IMR-90 (cell line): ENCODE measurements around the gene ATXN10. TPM values are rescaled to one million over a fixed set of nuclear protein-coding genes. Genes with fewer than 3 reads are reported as not detected.

Experiments
- ATAC-seq: fragments of 200-7000 bp; cut with Tn5 transposase; 2 replicates; pipeline ENCODE4 v1.9.1; 2020; ENCODE audit warnings: low read depth, mild to moderate bottlenecking, moderate library complexity
- BruUV-seq: library from RNA; stranded (reverse); fragments of 400-500 nt; replicated peaks from 2 replicates; lab custom pipeline; 2021; lab: Mats Ljungman, UMichigan
- CTCF ChIA-PET: fragments of 300-600 bp; formaldehyde crosslinking; extraction: SDS; loops from one replicate; lab custom pipeline; 2021; ENCODE audit warnings: antibody characterized with exemption; lab: Yijun Ruan, JAX
- POLR2A ChIA-PET: fragments of 300-600 bp; sonication (Branson Sonifier 250); formaldehyde crosslinking; loops from one replicate; lab custom pipeline; 2022; ENCODE audit warnings: antibody characterized with exemption; ENCODE audit not compliant: unreplicated experiment; lab: Charles Lee
- DNase-seq: peaks from one replicate; pipeline ENCODE4 v3.0.0; 2013
- H2AFZ ChIP-seq: replicated peaks from 2 replicates; pipeline ENCODE3; 2013; ENCODE audit warnings: low read length, mild to moderate bottlenecking; ENCODE audit not compliant: poor library complexity
- H2AK5ac ChIP-seq: 2 replicates; pipeline ENCODE4 v1.6.1; 2013; ENCODE audit warnings: low read depth, low read length, inconsistent platforms
- H2AK9ac ChIP-seq: replicated peaks from 2 replicates; pipeline ENCODE3; 2013; ENCODE audit warnings: mild to moderate bottlenecking, low read depth, low read length, moderate library complexity; ENCODE audit not compliant: poor library complexity
- H2BK120ac ChIP-seq: 2 replicates; pipeline ENCODE4 v1.6.1; 2013; ENCODE audit warnings: low read depth, low read length, inconsistent platforms
- H2BK15ac ChIP-seq: 3 replicates; pipeline ENCODE4 v1.6.1; 2013; ENCODE audit warnings: low read depth, low read length, inconsistent platforms
- H2BK20ac ChIP-seq: 2 replicates; pipeline ENCODE4 v1.6.1; 2013; ENCODE audit warnings: low read depth, mild to moderate bottlenecking, inconsistent platforms, low read length, moderate library complexity
- H2BK5ac ChIP-seq: 2 replicates; pipeline ENCODE4 v1.6.1; 2013; ENCODE audit warnings: mild to moderate bottlenecking, low read depth, low read length, inconsistent platforms; ENCODE audit not compliant: poor library complexity, severe bottlenecking
- H3K14ac ChIP-seq: replicated peaks from 2 replicates; pipeline ENCODE4 v1.6.1; 2013; ENCODE audit warnings: low read depth, low read length, inconsistent platforms
- H3K18ac ChIP-seq: 2 replicates; pipeline ENCODE4 v1.6.1; 2013; ENCODE audit warnings: low read depth, low read length, control low read depth
- H3K23ac ChIP-seq: 2 replicates; pipeline ENCODE4 v1.6.1; 2013; ENCODE audit warnings: low read depth, low read length, inconsistent platforms
- H3K27ac ChIP-seq: 2 replicates; pipeline ENCODE4 v1.5.1; 2013; ENCODE audit warnings: mild to moderate bottlenecking, control low read depth, low read length; ENCODE audit not compliant: insufficient read depth
- H3K27me3 ChIP-seq: 2 replicates; pipeline ENCODE4 v1.6.1; 2013; ENCODE audit warnings: low read length; ENCODE audit not compliant: control insufficient read depth, insufficient read depth
- H3K36me3 ChIP-seq: 2 replicates; pipeline ENCODE4 v1.6.1; 2013; ENCODE audit warnings: low read length, mixed read lengths; ENCODE audit not compliant: control insufficient read depth, insufficient read depth
- H3K4ac ChIP-seq: 2 replicates; pipeline ENCODE4 v1.6.1; 2013; ENCODE audit warnings: low read depth, low read length, inconsistent platforms
- H3K4me1 ChIP-seq: 2 replicates; pipeline ENCODE4 v1.6.1; 2013; ENCODE audit warnings: low read length, mixed read lengths; ENCODE audit not compliant: control insufficient read depth, insufficient read depth
- H3K4me2 ChIP-seq: 2 replicates; pipeline ENCODE4 v1.6.1; 2013; ENCODE audit warnings: low read depth, mild to moderate bottlenecking, control low read depth, low read length, moderate library complexity
- H3K4me3 ChIP-seq: 2 replicates; pipeline ENCODE4 v1.5.1; 2013; ENCODE audit warnings: low read depth, mild to moderate bottlenecking, control low read depth, low read length, moderate library complexity; ENCODE audit not compliant: insufficient read depth
- H3K56ac ChIP-seq: 2 replicates; pipeline ENCODE4 v1.6.1; 2013; ENCODE audit warnings: low read length, inconsistent platforms; ENCODE audit not compliant: insufficient read depth; ENCODE audit errors: extremely low read depth
- H3K79me1 ChIP-seq, 2 experiments: 2 replicates each; pipeline ENCODE4 v1.6.1; 2013; ENCODE audit warnings: low read length in 2 of 2, inconsistent platforms in 1 of 2, low read depth in 1 of 2
- H3K9ac ChIP-seq: 2 replicates; pipeline ENCODE4 v1.6.1; 2013; ENCODE audit warnings: low read depth, low read length, control low read depth
- H3K9me1 ChIP-seq: 2 replicates; pipeline ENCODE4 v1.6.1; 2013; ENCODE audit warnings: low read length, inconsistent platforms; ENCODE audit not compliant: insufficient read depth
- H3K9me3 ChIP-seq: 2 replicates; pipeline ENCODE4 v1.6.1; 2013; ENCODE audit warnings: low read length; ENCODE audit not compliant: control insufficient read depth, insufficient read depth
- H4K20me1 ChIP-seq: 2 replicates; pipeline ENCODE4 v1.6.1; 2013; ENCODE audit warnings: low read length, inconsistent platforms; ENCODE audit not compliant: insufficient read depth
- H4K5ac ChIP-seq: 2 replicates; pipeline ENCODE4 v1.6.1; 2013; ENCODE audit warnings: mild to moderate bottlenecking, low read depth, low read length, control low read depth
- H4K8ac ChIP-seq, 2 experiments: 2 replicates each; pipeline ENCODE4 v1.6.1; 2013; ENCODE audit warnings: low read depth in 2 of 2, low read length in 2 of 2, control low read depth in 1 of 2, inconsistent platforms in 1 of 2
- H4K91ac ChIP-seq: 2 replicates; pipeline ENCODE4 v1.6.1; 2013; ENCODE audit warnings: low read depth, low read length, inconsistent platforms; ENCODE audit not compliant: insufficient read depth
- CTCF ChIP-seq: conservative IDR thresholded peaks from 2 replicates; pipeline ENCODE4 v1.5.1; 2012; ENCODE audit warnings: mild to moderate bottlenecking, low read depth, low read length, improper control_type of control experiment
- MAFK ChIP-seq: IDR thresholded peaks from 2 replicates; pipeline ENCODE4 v1.6.1; 2012; ENCODE audit warnings: low read depth, low read length, improper control_type of control experiment
- MAZ ChIP-seq: IDR thresholded peaks from 2 replicates; pipeline ENCODE4 v1.6.1; 2012; ENCODE audit warnings: low read depth, mild to moderate bottlenecking, low read length, improper control_type of control experiment, moderate library complexity, borderline replicate concordance
- MXI1 ChIP-seq: IDR thresholded peaks from 2 replicates; pipeline ENCODE4 v1.6.1; 2012; ENCODE audit warnings: low read depth, mild to moderate bottlenecking, low read length, moderate library complexity, borderline replicate concordance
- RAD21 ChIP-seq: IDR thresholded peaks from 2 replicates; pipeline ENCODE4 v1.6.1; 2012; ENCODE audit warnings: low read length, improper control_type of control experiment
- RCOR1 ChIP-seq: IDR thresholded peaks from 2 replicates; pipeline ENCODE4 v1.6.1; 2012; ENCODE audit warnings: mild to moderate bottlenecking, low read length, improper control_type of control experiment; ENCODE audit not compliant: insufficient replicate concordance
- SMC3 ChIP-seq: fragments of 150-350 bp; IDR thresholded peaks from 2 replicates; pipeline ENCODE4 v1.6.1; 2016; ENCODE audit warnings: low read depth, mild to moderate bottlenecking, antibody characterized with exemption, low read length, moderate library complexity
- WGBS, 2 experiments: methylation state at CpG; one replicate each; pipeline versions ENCODE4 v1.1.5 to v1.1.7; 2013; ENCODE audit warnings: missing lambda C conversion rate in 2 of 2; ENCODE audit not compliant: insufficient read length in 1 of 2; ENCODE audit errors: extremely low coverage in 2 of 2; 5-methylcytosine and 5-hydroxymethylcytosine counted together
- dilution Hi-C: fragments of 300-500 bp; cut with HindIII; formaldehyde crosslinking; loops from one replicate; pipeline ENCODE4 v1.14.3; 2018; ENCODE audit warnings: low sequenced_read_pairs; ENCODE audit not compliant: unreplicated experiment
- in situ Hi-C: fragments of 300-500 bp; cut with MboI; formaldehyde crosslinking; loops from 3 replicates; pipeline ENCODE4 v1.14.3; 2019; ENCODE audit warnings: low sequenced_read_pairs, inconsistent platforms, mixed read lengths
- intact Hi-C: fragments of 100-400 bp; cut with micrococcal nuclease; formaldehyde crosslinking; loops from 2 replicates; pipeline ENCODE4 v1.10.0; 2022
- polyA plus RNA-seq, 3 experiments: library from polyadenylated mRNA; depleted of rRNA; stranded (reverse); fragments of >200 nt; gene quantifications; 2 replicates each; pipeline ENCODE4 v1.2.3, GENCODE V29; 2012; ENCODE audit warnings: low replicate concordance in 1 of 3
- total RNA-seq: library from RNA; depleted of rRNA; stranded (reverse); fragments of >200 nt; gene quantifications from 2 replicates; pipeline ENCODE4 v1.2.3, GENCODE V29; 2012

Gene ATXN10
- total and polyA plus RNA-seq, 2 of the 4 experiments (the other 2 are of a cell fraction) = 116 to 231 TPM

- H3K4ac ChIP-seq = no peak overlapping the region
- H3K9me3 ChIP-seq = no peaks in the 10 kb centered on the region
- no peak overlapping the region for H3K4me3 ChIP-seq
- DNase-seq (peak; percentile 63), ATAC-seq (peak; percentile 62)
- no TSS peak for BruUV-seq
- H4K8ac ChIP-seq = no peak overlapping the region
- no peak overlapping the region for H4K5ac ChIP-seq
- TF ChIP-seq CTCF = peak; percentile 76
- TF ChIP-seq MAZ = no peak
- TF ChIP-seq SMC3 = peak; percentile 80
- no peak for TF ChIP-seq MXI1
- no peak for TF ChIP-seq MAFK
- TF ChIP-seq RCOR1 = no peak
- TF ChIP-seq RAD21 = peak; percentile 63
- no peaks in the 10 kb centered on the region; the same call in 1 of the 2 replicates for H3K4me1 ChIP-seq
- H3K56ac ChIP-seq = no peak overlapping the region
- no peak overlapping the region for H2BK20ac ChIP-seq
- H3K27ac ChIP-seq = no peak overlapping the region
- H4K91ac ChIP-seq = no peak overlapping the region
- 0 out of 2 replicates have a peak overlapping the region, but pooled peaks have one; percentile 10 for H2AK5ac ChIP-seq
- dilution Hi-C loops (no loop called here), intact Hi-C loops (loop anchor here (2.0 kb wide), 1 partner anchor 221 kb away; no protein-coding TSS in a partner anchor), in situ Hi-C loops (loop anchor here (10.0 kb wide), 1 partner anchor 219 kb away; no protein-coding TSS in a partner anchor)
- no peak overlapping the region for H3K23ac ChIP-seq
- H3K36me3 ChIP-seq = no peaks in the 10 kb centered on the region
- H2BK15ac ChIP-seq = no peak overlapping the region
- peak overlapping the region; percentile 67 for H2AK9ac ChIP-seq
- no peak overlapping the region for H2BK120ac ChIP-seq
- ChIA-PET POLR2A (interaction anchor here (0.6 kb wide), 1 partner anchor 16 kb away, joined by 3 read pairs; no protein-coding TSS in a partner anchor), CTCF (interaction anchor here (0.6 to 2.1 kb wide), 8 partner anchors 10 to 314 kb away, joined by 3 to 6 read pairs (median 4); no protein-coding TSS in a partner anchor)
- no peak overlapping the region for H3K9ac ChIP-seq
- peaks cover 20% of the 10 kb centered on the region for H4K20me1 ChIP-seq
- H2BK5ac ChIP-seq = no peak overlapping the region
- H3K27me3 ChIP-seq = peaks cover 32% of the 10 kb centered on the region
- H3K18ac ChIP-seq = no peak overlapping the region
- no peak overlapping the region for H3K4me2 ChIP-seq
- H2AFZ ChIP-seq = peak overlapping the region; percentile 51
- H3K14ac ChIP-seq = no peak overlapping the region
- no peaks in the 10 kb centered on the region for H3K79me1 ChIP-seq
- WGBS, 2 experiments = no CpG with 5 or more reads among the region's 19 CpGs
- no peaks in the 10 kb centered on the region for H3K9me1 ChIP-seq
These were observed 192.5 kb downstream of the ATXN10 start for GRCh38 chr22:45863981-45864751.
